GM10266 (cell line): ENCODE results near the gene ZNRF4.

Source experiments
- DNase-seq: peaks from one replicate; pipeline ENCODE4 v3.0.0; 2012; ENCODE audit errors: extremely low spot score
- TF ChIP-seq, protein P1 (sequence below): IDR thresholded peaks from 2 replicates; pipeline ENCODE4 v1.5.1; 2012; ENCODE audit warnings: mild to moderate bottlenecking, low read depth; ENCODE audit not compliant: control insufficient read depth, insufficient read depth; ENCODE audit errors: missing control alignments

Gene ZNRF4

DNA sequence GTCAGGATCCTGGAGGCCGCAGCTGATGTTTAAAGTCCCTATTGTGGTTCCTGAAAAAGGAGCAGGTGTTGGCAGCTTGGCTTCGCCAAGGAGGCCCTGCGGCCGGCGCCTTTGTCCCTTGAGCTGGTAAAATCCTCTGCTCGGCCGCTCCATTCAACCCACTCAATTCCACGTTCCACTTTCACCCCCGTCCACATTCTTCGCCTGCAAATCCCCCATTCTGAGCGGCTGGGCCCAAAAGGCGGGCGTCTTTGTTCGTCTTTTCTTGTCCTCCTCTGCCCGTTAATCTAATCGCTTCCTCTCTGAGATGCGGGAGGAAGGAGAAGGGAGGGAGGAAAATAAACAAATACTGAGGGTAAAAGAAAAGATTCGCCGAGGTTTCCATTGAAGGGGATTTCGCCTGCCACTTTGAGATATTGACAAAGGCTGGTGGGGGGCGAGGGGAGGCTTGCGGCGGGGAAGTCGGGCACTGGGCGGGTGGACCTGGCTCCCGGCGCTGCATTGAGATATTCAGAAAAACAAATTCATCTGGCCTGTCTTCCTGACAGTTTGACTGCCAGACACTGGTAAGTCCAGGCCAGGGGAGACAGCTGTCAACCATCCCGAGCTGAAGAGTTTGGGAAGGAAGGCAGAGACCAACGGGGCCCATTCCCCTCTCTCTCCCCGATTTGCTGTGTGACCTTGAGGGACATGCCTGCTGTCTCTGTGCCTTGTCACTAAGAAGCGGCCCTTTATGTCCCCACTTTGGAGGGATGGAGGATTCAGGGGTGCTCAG, 37.6 kb downstream of the ZNRF4 start:
- DNase-seq = no peak
- TF ChIP-seq, protein P1, sequence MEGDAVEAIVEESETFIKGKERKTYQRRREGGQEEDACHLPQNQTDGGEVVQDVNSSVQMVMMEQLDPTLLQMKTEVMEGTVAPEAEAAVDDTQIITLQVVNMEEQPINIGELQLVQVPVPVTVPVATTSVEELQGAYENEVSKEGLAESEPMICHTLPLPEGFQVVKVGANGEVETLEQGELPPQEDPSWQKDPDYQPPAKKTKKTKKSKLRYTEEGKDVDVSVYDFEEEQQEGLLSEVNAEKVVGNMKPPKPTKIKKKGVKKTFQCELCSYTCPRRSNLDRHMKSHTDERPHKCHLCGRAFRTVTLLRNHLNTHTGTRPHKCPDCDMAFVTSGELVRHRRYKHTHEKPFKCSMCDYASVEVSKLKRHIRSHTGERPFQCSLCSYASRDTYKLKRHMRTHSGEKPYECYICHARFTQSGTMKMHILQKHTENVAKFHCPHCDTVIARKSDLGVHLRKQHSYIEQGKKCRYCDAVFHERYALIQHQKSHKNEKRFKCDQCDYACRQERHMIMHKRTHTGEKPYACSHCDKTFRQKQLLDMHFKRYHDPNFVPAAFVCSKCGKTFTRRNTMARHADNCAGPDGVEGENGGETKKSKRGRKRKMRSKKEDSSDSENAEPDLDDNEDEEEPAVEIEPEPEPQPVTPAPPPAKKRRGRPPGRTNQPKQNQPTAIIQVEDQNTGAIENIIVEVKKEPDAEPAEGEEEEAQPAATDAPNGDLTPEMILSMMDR = no peak

DNA sequence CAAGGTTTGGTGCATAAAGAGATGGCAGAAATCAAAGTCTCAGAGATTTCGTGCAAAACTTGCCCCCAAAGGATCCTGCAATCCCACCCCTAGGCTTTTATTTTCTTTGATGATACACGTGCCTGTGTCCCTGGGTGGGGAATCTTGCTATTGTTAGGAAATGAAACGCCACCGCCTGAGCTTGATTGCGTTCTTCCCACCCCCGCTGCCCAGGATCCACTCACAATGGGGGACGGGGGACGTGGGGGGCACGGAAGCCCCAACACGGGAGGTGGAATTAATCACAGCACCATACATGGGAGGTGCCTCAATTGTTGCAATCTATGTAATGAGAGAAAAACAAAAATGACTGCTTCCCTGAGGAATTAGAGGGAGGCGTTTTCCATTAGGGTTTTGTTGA, 39.6 kb downstream of the ZNRF4 start:
- DNase-seq = no peak
- TF ChIP-seq, protein P1 = no peak

DNA sequence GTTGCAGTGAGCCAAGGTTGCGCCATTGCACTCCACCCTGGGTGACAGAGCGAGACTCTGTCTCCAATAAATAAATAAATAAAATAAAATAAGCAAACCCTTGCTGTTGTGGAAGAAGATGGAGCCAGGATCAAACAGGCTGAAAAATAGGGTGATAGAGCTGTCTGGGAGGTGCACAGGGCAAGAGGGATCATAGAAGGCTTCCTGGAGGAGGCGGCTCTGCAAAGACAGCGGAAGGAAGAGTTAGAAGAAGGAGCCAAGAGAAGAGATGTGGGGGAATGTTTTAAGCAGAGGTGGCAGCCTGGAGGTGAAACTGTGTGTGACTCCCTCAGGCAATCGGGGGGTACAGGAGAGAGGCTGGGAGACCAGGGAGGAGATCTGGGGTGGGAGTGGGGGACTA, 40.6 kb downstream of the ZNRF4 start:
- TF ChIP-seq, protein P1 = no peak
- DNase-seq = no peak

DNA sequence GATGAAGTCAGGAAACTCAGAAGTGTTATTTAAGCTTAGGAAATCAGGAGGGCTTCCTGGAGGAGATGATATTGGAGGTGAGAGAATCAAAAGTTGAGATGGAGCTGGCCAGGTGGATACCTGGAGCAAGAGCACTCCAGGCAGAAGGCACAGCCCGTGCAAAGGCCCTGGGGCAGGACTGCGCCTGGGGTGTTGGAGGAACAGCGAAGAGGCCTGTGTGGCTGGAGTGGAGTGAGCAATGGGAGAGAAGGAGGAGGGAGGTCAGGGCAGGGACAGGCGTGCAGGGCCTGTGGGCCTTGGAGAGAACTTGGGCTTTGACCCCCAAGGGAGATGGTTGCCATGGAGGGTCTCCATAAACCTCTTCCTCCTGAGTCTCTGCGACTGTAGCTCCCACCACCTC, 42.1 kb downstream of the ZNRF4 start:
- no peak for DNase-seq
- TF ChIP-seq, protein P1 = no peak

DNA sequence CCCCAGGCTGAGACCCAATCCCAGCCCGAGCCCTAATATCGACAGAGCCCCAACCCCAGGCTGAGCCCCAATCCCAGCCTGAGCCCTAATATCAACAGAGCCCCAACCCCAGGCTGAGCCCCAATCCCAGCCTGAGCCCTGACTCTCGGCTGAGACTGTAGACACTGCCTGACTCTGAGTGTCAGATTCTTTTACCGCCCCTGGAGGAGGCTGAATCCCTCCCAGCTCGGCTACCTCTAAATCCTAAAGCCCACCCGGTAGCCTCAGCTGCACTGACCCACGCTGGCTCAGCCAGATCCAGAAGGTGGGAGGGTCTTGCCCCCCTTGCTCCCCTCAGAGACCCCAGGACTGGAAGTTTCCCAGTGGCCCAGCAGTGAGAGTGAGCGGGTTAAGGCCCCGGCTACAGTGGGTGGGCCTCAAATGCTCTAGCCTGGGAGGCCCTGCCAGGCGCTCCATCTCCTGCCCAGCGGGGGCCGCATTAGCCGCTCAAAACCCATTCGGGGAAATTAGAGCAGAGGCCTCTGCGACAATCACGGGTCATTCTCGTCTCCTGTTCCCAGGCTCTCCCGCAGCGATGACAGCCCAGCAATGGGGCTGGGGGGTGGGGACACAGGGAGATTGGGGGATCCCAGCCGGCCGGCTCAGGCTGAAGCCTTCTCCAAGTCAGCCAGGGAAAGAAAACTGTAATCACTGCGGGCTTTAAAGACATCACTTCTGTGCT, 43.8 kb downstream of the ZNRF4 start:
- no peak for DNase-seq

DNA sequence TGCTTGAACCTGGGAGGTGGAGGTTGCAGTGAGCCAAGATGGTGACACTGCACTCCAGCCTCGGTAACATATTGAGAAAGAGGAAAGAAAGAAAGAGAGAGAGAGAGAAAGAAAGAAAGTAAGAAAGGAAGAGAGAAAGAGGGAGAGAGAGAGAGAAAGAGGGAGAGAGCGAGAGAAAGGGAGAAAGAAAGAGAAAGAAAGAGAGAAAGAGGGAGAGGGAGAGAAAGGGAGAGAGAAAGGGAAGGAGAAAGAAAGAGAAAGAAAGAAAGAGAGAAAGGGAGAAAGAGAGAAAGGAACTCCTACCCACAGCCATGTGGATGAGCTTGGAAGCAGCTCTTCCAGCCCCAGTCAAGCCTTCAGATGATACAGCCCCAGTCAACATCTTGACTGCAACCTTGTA, 46.7 kb downstream of the ZNRF4 start:
- TF ChIP-seq, protein P1 = no peak
- no peak for DNase-seq

More for the DNA sequence above, 43.8 kb downstream of the ZNRF4 start:
- TF ChIP-seq, protein P1 = no peak

DNA sequence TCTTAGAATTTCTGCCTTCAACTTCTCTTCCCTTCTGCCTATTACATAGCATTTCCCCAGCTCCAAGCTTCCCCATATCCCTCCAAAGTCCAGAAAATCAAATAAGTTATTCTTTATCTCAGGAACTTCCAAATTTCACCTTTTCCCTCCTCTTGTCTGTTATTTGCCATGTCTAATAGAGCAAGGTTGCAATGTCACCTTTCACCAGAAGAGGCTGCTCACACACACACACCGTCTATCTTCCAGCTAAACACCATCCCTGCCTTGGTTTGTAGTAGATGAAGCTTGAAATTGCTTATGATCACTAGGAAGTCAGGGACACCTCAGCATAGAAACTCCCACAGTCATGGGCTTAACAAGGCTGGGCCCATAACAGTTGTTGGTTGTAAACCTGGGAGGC, 48.4 kb downstream of the ZNRF4 start:
- DNase-seq = no peak
- TF ChIP-seq, protein P1 = no peak
